ENCODE measurements around the gene PCDHGA5.
"Not testable (repeated sequence)": the region's sequence is repeated elsewhere in the genome, so short reads cannot be mapped to it uniquely, and the experiment has no call there.

Gene PCDHGA5

DNA sequence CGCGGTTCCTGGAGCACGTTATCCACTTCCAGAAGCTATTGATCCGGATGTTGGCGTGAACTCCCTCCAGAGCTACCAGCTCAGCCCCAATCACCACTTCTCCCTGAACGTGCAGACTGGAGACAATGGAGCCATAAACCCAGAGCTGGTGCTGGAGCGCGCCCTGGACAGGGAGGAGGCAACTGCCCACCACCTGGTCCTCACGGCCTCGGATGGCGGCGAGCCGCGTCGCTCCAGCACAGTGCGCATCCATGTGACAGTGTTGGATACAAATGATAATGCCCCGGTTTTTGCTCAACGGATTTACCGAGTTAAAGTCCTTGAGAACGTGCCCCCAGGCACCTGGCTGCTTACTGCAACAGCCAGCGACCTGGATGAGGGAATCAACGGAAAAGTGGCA, 39.4 kb downstream of the PCDHGA5 start:
- Histone ChIP-seq H3K27me3 (no peaks in the 10 kb centered on the region), H3K4me3 (ENCODE audit: low read depth, low read length) (no peak overlapping the region), H3K36me3 (no peaks in the 10 kb centered on the region; the same call in none of the 2 replicates), H3K4me1 (no peaks in the 10 kb centered on the region), H3K9me3 (no peaks in the 10 kb centered on the region; the same call in none of the 2 replicates)
- TF ChIP-seq, protein P1, sequence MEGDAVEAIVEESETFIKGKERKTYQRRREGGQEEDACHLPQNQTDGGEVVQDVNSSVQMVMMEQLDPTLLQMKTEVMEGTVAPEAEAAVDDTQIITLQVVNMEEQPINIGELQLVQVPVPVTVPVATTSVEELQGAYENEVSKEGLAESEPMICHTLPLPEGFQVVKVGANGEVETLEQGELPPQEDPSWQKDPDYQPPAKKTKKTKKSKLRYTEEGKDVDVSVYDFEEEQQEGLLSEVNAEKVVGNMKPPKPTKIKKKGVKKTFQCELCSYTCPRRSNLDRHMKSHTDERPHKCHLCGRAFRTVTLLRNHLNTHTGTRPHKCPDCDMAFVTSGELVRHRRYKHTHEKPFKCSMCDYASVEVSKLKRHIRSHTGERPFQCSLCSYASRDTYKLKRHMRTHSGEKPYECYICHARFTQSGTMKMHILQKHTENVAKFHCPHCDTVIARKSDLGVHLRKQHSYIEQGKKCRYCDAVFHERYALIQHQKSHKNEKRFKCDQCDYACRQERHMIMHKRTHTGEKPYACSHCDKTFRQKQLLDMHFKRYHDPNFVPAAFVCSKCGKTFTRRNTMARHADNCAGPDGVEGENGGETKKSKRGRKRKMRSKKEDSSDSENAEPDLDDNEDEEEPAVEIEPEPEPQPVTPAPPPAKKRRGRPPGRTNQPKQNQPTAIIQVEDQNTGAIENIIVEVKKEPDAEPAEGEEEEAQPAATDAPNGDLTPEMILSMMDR (IDR thresholded peaks at IDR 0.05; ENCODE audit: low read depth, low read length), result no peak
- no peak for DNase-seq

DNA sequence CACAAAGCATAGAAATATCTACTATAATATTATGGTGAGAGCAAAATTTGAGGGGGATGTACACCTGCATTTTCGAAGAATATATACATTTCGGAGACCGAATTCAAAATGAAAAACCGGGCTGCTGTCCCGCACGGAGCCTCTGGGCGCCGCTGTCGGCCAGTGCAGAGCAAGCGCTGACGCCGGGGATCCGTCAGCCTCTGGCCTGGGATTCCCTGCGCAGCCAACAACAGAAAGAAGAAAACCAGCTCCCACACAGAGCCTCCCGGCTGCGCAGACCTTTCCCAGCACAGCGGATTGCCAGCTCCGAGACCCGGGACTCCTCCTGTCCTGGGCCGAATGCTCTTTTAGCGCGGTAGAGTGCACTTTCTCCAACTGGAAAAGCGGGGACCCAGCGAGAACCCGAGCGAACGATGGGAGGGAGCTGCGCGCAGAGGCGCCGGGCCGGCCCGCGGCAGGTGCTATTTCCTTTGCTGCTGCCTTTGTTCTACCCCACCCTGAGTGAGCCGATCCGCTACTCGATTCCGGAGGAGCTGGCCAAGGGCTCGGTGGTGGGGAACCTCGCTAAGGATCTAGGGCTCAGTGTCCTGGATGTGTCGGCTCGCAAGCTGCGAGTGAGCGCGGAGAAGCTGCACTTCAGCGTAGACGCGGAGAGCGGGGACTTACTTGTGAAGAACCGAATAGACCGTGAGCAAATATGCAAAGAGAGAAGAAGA, 44.0 kb downstream of the PCDHGA5 start, which contains the start of gene PCDHGB6:
TSS of gene PCDHGB6 (plus strand) at position 232 of the 716 bp plus-strand sequence. CDS start at position 414, 182 bp downstream.
- H3K27me3 ChIP-seq; H3K36me3 ChIP-seq; H3K4me1 ChIP-seq; H3K4me3 ChIP-seq (ENCODE audit: low read depth, low read length); H3K9me3 ChIP-seq; DNase-seq: not testable (repeated sequence)
- TF ChIP-seq, protein P1 (IDR thresholded peaks at IDR 0.05; ENCODE audit: low read depth, low read length), result peak; percentile 19; the same call in 1 of the 2 replicates

GRCh38 chr5:141409598-141410306, 45.8 kb downstream of the PCDHGA5 start:
- no peaks in the 10 kb centered on the region; the same call in none of the 2 replicates for H3K9me3 ChIP-seq
- H3K4me1 ChIP-seq, result no peaks in the 10 kb centered on the region
- H3K4me3 ChIP-seq (ENCODE audit: low read depth, low read length), result no peak overlapping the region
- TF ChIP-seq, protein P1 (IDR thresholded peaks at IDR 0.05; ENCODE audit: low read depth, low read length), result no peak
- H3K36me3 ChIP-seq, result no peaks in the 10 kb centered on the region
- no peak for DNase-seq
- H3K27me3 ChIP-seq, result no peaks in the 10 kb centered on the region

GRCh38 chr5:141411575-141411974, 47.6 kb downstream of the PCDHGA5 start:
- Histone ChIP-seq H3K4me1 (no peaks in the 10 kb centered on the region), H3K36me3 (no peaks in the 10 kb centered on the region), H3K9me3 (no peaks in the 10 kb centered on the region), H3K4me3 (ENCODE audit: low read depth, low read length) (no peak overlapping the region), H3K27me3 (no peaks in the 10 kb centered on the region)
- no peak for DNase-seq
- TF ChIP-seq, protein P1 (IDR thresholded peaks at IDR 0.05; ENCODE audit: low read depth, low read length), result no peak

DNA sequence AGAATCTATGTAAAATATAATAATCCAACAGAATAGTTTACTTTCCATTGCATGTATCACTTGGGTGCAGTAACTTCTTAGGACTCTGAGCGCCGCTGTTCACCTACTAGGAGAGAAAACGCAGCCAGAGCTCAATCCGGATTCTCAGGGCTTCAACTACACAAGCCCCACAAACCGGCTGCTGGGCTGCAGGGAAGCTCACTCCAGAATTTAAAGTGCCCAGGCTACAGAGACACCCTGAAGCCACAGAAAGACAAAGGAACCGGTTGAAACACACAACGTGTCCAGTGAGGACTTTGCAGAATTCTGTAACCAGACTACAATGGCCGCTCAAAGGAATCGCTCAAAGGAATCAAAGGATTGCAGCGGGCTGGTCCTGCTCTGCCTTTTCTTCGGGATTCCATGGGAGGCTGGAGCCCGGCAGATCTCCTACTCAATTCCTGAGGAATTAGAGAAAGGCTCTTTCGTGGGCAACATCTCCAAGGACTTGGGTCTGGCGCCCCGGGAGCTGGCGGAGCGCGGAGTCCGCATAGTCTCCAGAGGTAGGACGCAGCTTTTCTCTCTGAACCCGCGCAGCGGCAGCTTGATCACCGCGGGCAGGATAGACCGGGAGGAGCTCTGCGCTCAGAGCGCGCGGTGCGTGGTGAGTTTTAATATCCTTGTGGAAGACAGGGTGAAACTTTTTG, 49.0 kb downstream of the PCDHGA5 start, which contains the start of gene PCDHGA10:
TSS of gene PCDHGA10 (plus strand) at position 134 of the 686 bp plus-strand sequence. CDS start at position 323, 189 bp downstream.
- Histone ChIP-seq H3K4me1 (no peaks in the 10 kb centered on the region), H3K27me3 (no peaks in the 10 kb centered on the region), H3K9me3 (no peaks in the 10 kb centered on the region; the same call in 1 of the 2 replicates), H3K36me3 (no peaks in the 10 kb centered on the region), H3K4me3 (ENCODE audit: low read depth, low read length) (no peak within 1 kb of the TSS)
- TF ChIP-seq, protein P1 (IDR thresholded peaks at IDR 0.05; ENCODE audit: low read depth, low read length), result peak; percentile 50
- peak; percentile 49 for DNase-seq

All from BE2C (cell line).